NCI-H2171 (cell line): ENCODE data around the gene DENND2A.
"Not testable (repeated sequence)": the region's sequence is repeated elsewhere in the genome, so short reads cannot be mapped to it uniquely, and the experiment has no call there.

Experiments used
- DNase-seq: peaks from one replicate; lab custom pipeline; 2025; lab: John Stamatoyannopoulos, UW

DENND2A gene

GRCh38 chr7:140640727-140641523, at the start of gene DENND2A:
TSS of gene DENND2A (minus strand) at chr7:140640813. CDS start at chr7:140602397, 38,416 bp downstream.
- peak; percentile 69 for DNase-seq

- DNase-seq = no peak
Observed at GRCh38 chr7:140689199-140690152, 48.9 kb upstream of the DENND2A start.

- DNase-seq = no peak
Observed at GRCh38 chr7:140688341-140688740, 47.7 kb upstream of the DENND2A start.

- DNase-seq = no peak
Observed at GRCh38 chr7:140686921-140687320, 46.3 kb upstream of the DENND2A start.

- DNase-seq = no peak
Observed at GRCh38 chr7:140685407-140686087, 44.9 kb upstream of the DENND2A start.

GRCh38 chr7:140684066-140684950, 43.7 kb upstream of the DENND2A start:
- DNase-seq = no peak

GRCh38 chr7:140683657-140684056, 43.0 kb upstream of the DENND2A start:
- no peak for DNase-seq

- DNase-seq = no peak
Observed at GRCh38 chr7:140681766-140682165, 41.2 kb upstream of the DENND2A start.

- no peak for DNase-seq
Observed at GRCh38 chr7:140680886-140681285, 40.3 kb upstream of the DENND2A start.

- DNase-seq = no peak
Observed at GRCh38 chr7:140679186-140679585, 38.6 kb upstream of the DENND2A start.

- no peak for DNase-seq
Observed at GRCh38 chr7:140678816-140679130, 38.2 kb upstream of the DENND2A start.

GRCh38 chr7:140678081-140678815, 37.6 kb upstream of the DENND2A start:
- DNase-seq = no peak

GRCh38 chr7:140677496-140677895, 36.9 kb upstream of the DENND2A start:
- DNase-seq = no peak

GRCh38 chr7:140676956-140677355, 36.3 kb upstream of the DENND2A start:
- DNase-seq = not testable (repeated sequence)

GRCh38 chr7:140676306-140676705, 35.7 kb upstream of the DENND2A start:
- no peak for DNase-seq

GRCh38 chr7:140675726-140676125, 35.1 kb upstream of the DENND2A start:
- DNase-seq = no peak

GRCh38 chr7:140674899-140675701, 34.5 kb upstream of the DENND2A start:
- no peak for DNase-seq

- DNase-seq = peak; percentile 78
Observed at GRCh38 chr7:140674356-140674800, 33.8 kb upstream of the DENND2A start.

GRCh38 chr7:140673774-140674155, 33.2 kb upstream of the DENND2A start:
- DNase-seq = no peak
